HG02870 (cell line): ENCODE data around the gene GCAT.
A peak's percentile ranks its signal among the peaks of the same experiment; 100 is the strongest.

Experiments
- ATAC-seq: cut with Tn5 transposase; IDR thresholded peaks from one replicate; pipeline ENCODE4 v1.9.1; 2021; ENCODE audit warnings: mild to moderate bottlenecking, moderate library complexity; ENCODE audit not compliant: unreplicated experiment

Gene GCAT

GRCh38 chr22:37807410-37808293 lies at the start of gene GCAT:
TSS of gene GCAT (plus strand) at chr22:37807934. CDS start at chr22:37807968, 34 bp downstream.
- peak; percentile 73 for ATAC-seq

GRCh38 chr22:37758694-37759093 lies 49.0 kb upstream of the GCAT start:
- ATAC-seq = no peak

GRCh38 chr22:37759281-37759680 lies 48.5 kb upstream of the GCAT start:
- ATAC-seq = no peak

- ATAC-seq = no peak
These were observed 47.6 kb upstream of the GCAT start for GRCh38 chr22:37760152-37760551.

GRCh38 chr22:37762389-37762836 lies 45.3 kb upstream of the GCAT start:
- no peak for ATAC-seq

GRCh38 chr22:37763012-37763411 lies 44.7 kb upstream of the GCAT start:
- ATAC-seq = no peak

GRCh38 chr22:37763652-37764051 lies 44.1 kb upstream of the GCAT start:
- ATAC-seq = no peak

- ATAC-seq = no peak
These were observed 43.1 kb upstream of the GCAT start for GRCh38 chr22:37764622-37765021.

- no peak for ATAC-seq
These were observed 42.2 kb upstream of the GCAT start for GRCh38 chr22:37765498-37765897.

- no peak for ATAC-seq
These were observed 41.7 kb upstream of the GCAT start for GRCh38 chr22:37765953-37766576.

- ATAC-seq = no peak
These were observed 39.5 kb upstream of the GCAT start for GRCh38 chr22:37768273-37768672.

GRCh38 chr22:37769056-37769455 lies 38.7 kb upstream of the GCAT start:
- ATAC-seq = no peak

GRCh38 chr22:37771081-37771480 lies 36.7 kb upstream of the GCAT start:
- ATAC-seq = no peak

GRCh38 chr22:37771702-37772427 lies 35.9 kb upstream of the GCAT start:
- no peak for ATAC-seq

- no peak for ATAC-seq
These were observed 33.0 kb upstream of the GCAT start for GRCh38 chr22:37774728-37775127.

- ATAC-seq = no peak
These were observed 31.7 kb upstream of the GCAT start for GRCh38 chr22:37775785-37776638.

- ATAC-seq = no peak
These were observed 31.1 kb upstream of the GCAT start for GRCh38 chr22:37776639-37777005.

GRCh38 chr22:37777122-37777687 lies 30.5 kb upstream of the GCAT start:
- no peak for ATAC-seq

- no peak for ATAC-seq
These were observed 29.2 kb upstream of the GCAT start for GRCh38 chr22:37778370-37779009.
